Inferior parietal cortex (tissue), 1 donor: Measurements from ENCODE around the gene EPN2.
A peak's percentile ranks its signal among the peaks of the same experiment; 100 is the strongest.

Experiments
- DNase-seq: peaks from one replicate; pipeline ENCODE4 v3.0.0-alpha.2; 2016; ENCODE audit errors: extremely low spot score

EPN2 gene

GRCh38 chr17:19294443-19294842 lies 57.3 kb downstream of the EPN2 start:
- no peak for DNase-seq

DNA sequence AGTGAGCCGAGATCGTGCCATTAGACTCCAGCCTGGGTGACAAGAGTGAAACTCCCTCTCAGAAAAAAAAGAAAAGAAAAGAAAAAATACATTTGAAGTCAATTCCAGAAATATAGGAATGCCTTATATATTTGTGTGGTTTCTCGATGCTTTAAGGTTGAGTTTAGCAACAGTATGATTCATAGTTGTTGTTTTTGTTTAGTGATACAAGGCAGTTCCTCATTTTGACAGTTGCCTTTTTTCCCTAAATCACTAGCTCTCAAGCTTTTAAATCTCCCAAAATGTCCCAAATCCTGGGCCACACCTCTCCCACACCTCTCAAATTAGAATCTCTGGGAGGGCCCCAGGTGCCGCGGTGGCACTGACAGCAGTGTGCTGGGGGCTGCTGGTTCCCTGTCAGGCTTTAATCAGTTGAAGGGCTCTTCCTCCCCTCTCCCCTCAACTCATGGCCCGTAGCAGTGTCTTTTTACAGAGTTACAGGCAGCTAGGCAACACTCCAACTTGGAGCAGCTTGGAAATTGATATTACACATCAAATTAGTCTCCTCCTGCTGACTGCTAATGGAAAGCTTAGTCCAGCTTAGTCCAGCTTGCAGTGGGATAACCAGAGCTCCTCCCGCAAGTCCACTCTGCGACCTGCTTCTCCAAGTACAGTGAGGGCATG lies 58.4 kb downstream of the EPN2 start:
- no peak for DNase-seq

GRCh38 chr17:19296786-19297778 lies 59.9 kb downstream of the EPN2 start:
- no peak for DNase-seq

- no peak for DNase-seq
Measured at GRCh38 chr17:19298569-19299213, 61.5 kb downstream of the EPN2 start.

DNA sequence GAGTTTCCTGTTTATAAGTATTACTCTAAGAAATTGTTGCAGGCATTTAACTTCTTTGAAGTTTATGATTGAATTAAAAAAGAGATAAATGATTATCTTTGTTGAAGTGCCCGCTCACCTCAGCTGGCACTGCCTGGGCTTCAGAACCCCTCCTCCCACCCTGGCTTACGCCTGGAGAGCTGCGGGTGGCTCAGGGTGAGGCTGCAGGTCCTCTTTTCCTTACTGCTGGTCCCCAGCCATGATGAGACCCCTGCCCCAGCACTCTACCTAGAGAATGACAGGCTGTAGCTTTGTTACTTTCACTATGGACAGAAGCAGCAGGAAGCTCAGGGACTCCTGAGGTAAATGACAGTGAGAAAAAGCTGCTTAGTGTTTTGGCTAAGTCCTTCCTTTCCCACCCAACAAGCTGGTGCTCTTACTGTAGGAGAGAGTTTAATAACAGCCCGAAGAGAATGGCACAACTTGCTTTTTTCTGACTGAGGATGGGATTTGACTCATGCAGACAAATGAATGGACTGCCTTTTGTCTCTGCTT lies 62.1 kb downstream of the EPN2 start:
- no peak for DNase-seq

GRCh38 chr17:19299866-19300265 lies 62.7 kb downstream of the EPN2 start:
- DNase-seq, result no peak

GRCh38 chr17:19301274-19301951 lies 64.2 kb downstream of the EPN2 start:
- no peak for DNase-seq

DNA sequence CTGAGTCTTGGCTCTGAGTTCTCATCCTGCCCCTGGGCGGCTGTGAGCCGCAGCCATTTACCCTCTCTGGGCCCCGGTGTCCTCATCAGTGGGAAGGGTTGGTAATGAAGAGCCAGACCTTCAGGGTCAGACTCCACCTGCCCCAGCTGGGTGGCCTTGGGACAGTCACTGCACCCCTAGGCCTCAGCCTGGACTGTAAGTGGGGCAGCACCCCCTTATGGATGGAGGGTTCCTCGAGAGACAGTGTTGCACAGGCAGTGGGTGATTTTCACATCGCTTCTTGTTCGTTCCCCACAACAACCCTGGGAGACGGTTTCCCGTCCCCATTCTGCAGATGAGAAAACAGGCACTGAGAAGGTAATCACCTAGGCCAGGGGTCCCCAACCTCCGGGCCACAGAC lies 64.8 kb downstream of the EPN2 start:
- DNase-seq, result no peak

DNA sequence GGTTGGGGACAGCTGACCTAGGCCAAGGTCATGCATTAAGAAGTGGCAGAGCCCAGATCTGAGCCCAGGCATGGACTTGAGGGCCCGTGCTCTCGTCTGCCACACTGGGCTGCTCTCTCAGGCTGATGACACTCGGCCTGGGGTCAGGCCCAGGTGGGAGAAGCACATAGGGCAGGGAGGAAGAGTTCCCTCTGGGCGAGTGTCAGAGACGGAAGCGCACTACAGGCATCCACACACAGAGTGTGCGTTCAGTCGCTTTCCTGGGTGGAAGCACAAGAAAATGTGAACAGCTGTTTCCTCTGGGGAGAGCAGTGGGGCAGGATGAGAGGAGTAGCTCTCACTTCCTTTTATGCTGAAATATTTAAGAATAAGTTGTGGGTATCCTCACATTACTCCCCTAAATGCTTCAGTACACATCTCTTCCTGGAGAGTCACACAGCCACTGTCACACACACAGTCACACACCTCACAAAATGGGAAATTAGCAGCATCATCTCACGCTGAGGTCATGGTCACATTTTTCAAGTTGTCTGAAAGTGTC lies 65.7 kb downstream of the EPN2 start:
- DNase-seq, result no peak

- no peak for DNase-seq
Measured at GRCh38 chr17:19303367-19303776, 66.2 kb downstream of the EPN2 start.

- no peak for DNase-seq
Measured at GRCh38 chr17:19304209-19304608, 67.0 kb downstream of the EPN2 start.

- no peak for DNase-seq
Measured at GRCh38 chr17:19304751-19305150, 67.6 kb downstream of the EPN2 start.

GRCh38 chr17:19305256-19305655 lies 68.1 kb downstream of the EPN2 start:
- DNase-seq, result no peak

- no peak for DNase-seq
Measured at GRCh38 chr17:19305761-19306159, 68.6 kb downstream of the EPN2 start.

GRCh38 chr17:19306160-19307111 lies 69.3 kb downstream of the EPN2 start:
- peak; percentile 90 for DNase-seq

GRCh38 chr17:19307521-19307920 lies 70.4 kb downstream of the EPN2 start:
- no peak for DNase-seq

DNA sequence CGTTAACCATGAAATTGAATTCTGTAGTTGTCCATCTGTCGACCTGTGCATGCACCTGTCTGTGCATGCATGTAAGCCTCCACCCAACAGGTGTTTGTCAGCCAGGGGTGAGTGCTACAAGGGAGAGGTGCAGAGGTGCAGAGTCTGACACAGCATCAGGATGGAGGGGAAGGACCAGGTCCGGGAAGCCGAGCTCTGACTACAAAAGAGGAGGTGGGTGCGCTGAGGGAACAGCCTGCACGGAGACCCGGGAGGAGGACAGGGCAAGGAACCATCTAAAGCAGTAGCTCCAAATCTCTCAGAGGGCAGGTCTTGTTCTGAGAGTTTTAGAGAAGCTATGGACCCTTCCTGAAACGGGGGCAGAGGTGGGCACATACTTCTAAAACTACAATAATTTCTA lies 71.2 kb downstream of the EPN2 start:
- DNase-seq, result no peak

DNA sequence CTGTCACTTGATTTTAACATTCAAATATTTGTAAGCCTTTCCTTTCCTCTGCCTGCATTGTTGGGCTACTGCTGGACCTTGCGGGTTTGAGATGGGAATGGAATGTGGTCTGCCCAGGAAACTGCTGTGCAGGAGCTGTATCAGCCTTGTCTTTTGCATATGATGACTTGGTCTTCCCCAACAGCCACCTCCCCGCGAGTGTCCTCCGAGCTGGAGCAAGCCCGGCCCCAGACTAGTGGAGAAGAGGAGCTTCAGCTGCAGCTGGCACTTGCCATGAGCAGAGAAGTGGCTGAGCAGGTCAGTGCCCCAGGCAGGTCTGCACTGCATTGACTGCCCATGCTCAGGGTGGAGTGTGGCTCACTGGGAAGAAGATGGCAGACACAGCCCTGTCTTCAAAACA lies 72.5 kb downstream of the EPN2 start:
- DNase-seq, result no peak

GRCh38 chr17:19310151-19310550 lies 73.0 kb downstream of the EPN2 start:
- DNase-seq, result no peak

- no peak for DNase-seq
Measured at GRCh38 chr17:19311016-19311415, 73.8 kb downstream of the EPN2 start.
